SK-N-SH (cell line): ENCODE data around the gene ACACA. TPM values are rescaled to one million over a fixed set of nuclear protein-coding genes. Genes with fewer than 3 reads are reported as not detected.

Experiments used
- CTCF ChIA-PET: fragments of 300-600, 350-600 bp; formaldehyde crosslinking; extraction: SDS; loops from one replicate; lab custom pipeline; 2021; lab: Yijun Ruan, JAX
- POLR2A ChIA-PET: fragments of 350-600 bp; sonication (Branson Sonifier 250); formaldehyde crosslinking; extraction: SDS; loops from one replicate; lab custom pipeline; 2020; ENCODE audit warnings: antibody characterized with exemption, inconsistent platforms; lab: Yijun Ruan, JAX
- DNase-seq: peaks from one replicate; pipeline ENCODE4 v3.0.0; 2012
- H2AFZ ChIP-seq: fragments of 200-600 bp; sonication (generic); 2 replicates; pipeline ENCODE4 v1.8.1; 2016; ENCODE audit warnings: antibody characterized with exemption, mild to moderate bottlenecking, low read depth
- H3F3A ChIP-seq: fragments of 200-600 bp; sonication (generic); replicated peaks from 2 replicates; pipeline ENCODE3; 2016; ENCODE audit warnings: antibody characterized with exemption, mild to moderate bottlenecking; ENCODE audit not compliant: insufficient read depth
- H3K27ac ChIP-seq, 2 experiments: fragments of 200-500 bp in 1 of 2; fragments of 200-600 bp in 1 of 2; sonication (Bioruptor generic) in 1 of 2; sonication (generic), shearing (Covaris generic) in 1 of 2; 2 replicates each; pipeline versions ENCODE4 v1.5.1 to v1.6.1; 2014 to 2016; ENCODE audit warnings: low read depth in 2 of 2, inconsistent platforms in 1 of 2, low read length in 1 of 2, mild to moderate bottlenecking in 1 of 2, mixed read lengths in 1 of 2
- H3K27me3 ChIP-seq: fragments of 200-600 bp; sonication (generic), shearing (Covaris generic); 2 replicates; pipeline ENCODE4 v1.6.1; 2016; ENCODE audit warnings: mixed run types; ENCODE audit not compliant: insufficient read depth
- H3K36me3 ChIP-seq, 2 experiments: fragments of 200-500 bp in 1 of 2; fragments of 200-600 bp in 1 of 2; sonication (Bioruptor generic) in 1 of 2; sonication (generic) in 1 of 2; replicated peaks in 1 of 2; 2 replicates each; pipeline versions ENCODE3 to v1.5.1; 2014 to 2016; ENCODE audit warnings: low read length in 1 of 2, mild to moderate bottlenecking in 1 of 2; ENCODE audit not compliant: insufficient read depth in 2 of 2, control insufficient read depth in 1 of 2
- H3K4me1 ChIP-seq, 2 experiments: fragments of 200-500 bp in 1 of 2; fragments of 200-600 bp in 1 of 2; sonication (Bioruptor generic) in 1 of 2; sonication (generic), shearing (Covaris generic) in 1 of 2; 2 replicates each; pipeline versions ENCODE4 v1.5.1 to v1.6.1; 2014 to 2016; ENCODE audit warnings: low read depth in 1 of 2, low read length in 1 of 2, mixed run types in 1 of 2; ENCODE audit not compliant: insufficient read depth in 2 of 2, control insufficient read depth in 1 of 2
- H3K4me2 ChIP-seq: fragments of 200-600 bp; sonication (generic), shearing (Covaris generic); 2 replicates; pipeline ENCODE4 v1.6.1; 2017; ENCODE audit warnings: mixed run types
- H3K4me3 ChIP-seq, 2 experiments: fragments of 200-500 bp in 1 of 2; fragments of 200-600 bp in 1 of 2; sonication (Bioruptor generic) in 1 of 2; sonication (generic), shearing (Covaris generic) in 1 of 2; 2 replicates each; pipeline versions ENCODE4 v1.5.1 to v1.8.1; 2014 to 2016; ENCODE audit warnings: low read depth in 2 of 2, inconsistent platforms in 1 of 2, low read length in 1 of 2, mild to moderate bottlenecking in 1 of 2, mixed read lengths in 1 of 2, moderate library complexity in 1 of 2
- H3K79me2 ChIP-seq: fragments of 200-600 bp; sonication (generic); 2 replicates; pipeline ENCODE4 v1.8.1; 2017; ENCODE audit warnings: mild to moderate bottlenecking; ENCODE audit not compliant: insufficient read depth
- H3K9ac ChIP-seq: fragments of 200-600 bp; sonication (generic); 2 replicates; pipeline ENCODE4 v1.6.1; 2017; ENCODE audit warnings: mixed run types
- H3K9me2 ChIP-seq: fragments of 200-600 bp; sonication (generic); 2 replicates; pipeline ENCODE4 v1.6.1; 2017; ENCODE audit warnings: mixed run types
- H3K9me3 ChIP-seq: fragments of 200-600 bp; sonication (generic); 2 replicates; pipeline ENCODE4 v1.6.1; 2017; ENCODE audit warnings: mixed run types, mild to moderate bottlenecking, moderate library complexity
- H4K20me1 ChIP-seq: fragments of 200-600 bp; sonication (generic); 2 replicates; pipeline ENCODE4 v1.6.1; 2017; ENCODE audit warnings: mild to moderate bottlenecking, mixed run types; ENCODE audit not compliant: insufficient read depth
- FOXM1 ChIP-seq: IDR thresholded peaks from 2 replicates; pipeline ENCODE4 v1.4.0; 2012; ENCODE audit warnings: low read depth, mild to moderate bottlenecking
- RAD21 ChIP-seq: IDR thresholded peaks from 2 replicates; pipeline ENCODE4 v1.6.1; 2012; ENCODE audit warnings: mild to moderate bottlenecking, low read length
- RFX5 ChIP-seq: IDR thresholded peaks from 2 replicates; pipeline ENCODE4 v1.6.1; 2012; ENCODE audit warnings: mild to moderate bottlenecking, improper control_type of control experiment, low read length
- SIN3A ChIP-seq: IDR thresholded peaks from 2 replicates; pipeline ENCODE4 v1.6.1; 2012; ENCODE audit warnings: low read depth, mild to moderate bottlenecking, low read length, moderate library complexity, borderline replicate concordance
- SMC3 ChIP-seq: IDR thresholded peaks from 2 replicates; pipeline ENCODE4 v1.6.1; 2012; ENCODE audit warnings: low read depth, low read length, improper control_type of control experiment
- YY1 ChIP-seq: IDR thresholded peaks from 2 replicates; pipeline ENCODE4 v1.4.0; 2012; ENCODE audit warnings: low read depth, mild to moderate bottlenecking
- WGBS: methylation state at CpG from one replicate; pipeline ENCODE4 v1.1.6; 2017; ENCODE audit warnings: low lambda C conversion rate; 5-methylcytosine and 5-hydroxymethylcytosine counted together
- polyA plus RNA-seq, 3 experiments: library from polyadenylated mRNA; depleted of rRNA; stranded (reverse); fragments of >200 nt; gene quantifications; 2 replicates each; pipeline ENCODE4 v1.2.3, GENCODE V29; 2012
- TF ChIP-seq, protein P1 (sequence below): fragments of 200-600 bp; sonication (generic); IDR thresholded peaks from 2 replicates; pipeline ENCODE4 v1.6.1; 2017; ENCODE audit warnings: antibody characterized with exemption, mild to moderate bottlenecking, moderate library complexity
- TF ChIP-seq, protein P2 (sequence below): IDR thresholded peaks from 2 replicates; pipeline ENCODE4 v1.4.0; 2012; ENCODE audit warnings: low read depth

ACACA gene
- polyA plus RNA-seq, 1 of the 3 experiments (the other 2 are of a cell fraction), result 27.2 TPM

DNA sequence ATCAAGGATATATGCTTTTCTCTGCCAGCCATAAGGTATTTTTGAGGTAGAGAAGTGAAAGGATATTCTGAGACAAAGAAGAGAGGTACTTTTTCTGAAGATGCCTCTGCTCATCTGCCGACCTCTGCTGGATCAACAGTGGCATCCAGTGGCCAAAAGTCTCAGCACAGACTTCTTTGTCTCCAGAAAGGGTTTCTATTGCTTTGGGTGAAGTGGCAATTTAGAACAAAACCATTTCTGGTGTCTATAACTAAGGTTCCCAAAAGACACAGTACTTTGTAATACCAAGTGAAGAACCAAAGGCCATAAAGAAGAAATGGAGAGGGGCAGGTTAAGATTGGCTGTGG lies 186.1 kb downstream of the ACACA start:
- H3K9me2 ChIP-seq, result no peaks in the 10 kb centered on the region
- H3K27me3 ChIP-seq, result no peaks in the 10 kb centered on the region
- H3K4me1 ChIP-seq, result peaks cover 0 to 9% of the 10 kb centered on the region in 2 experiments; a peak in 2 of 4 replicates
- H2AFZ ChIP-seq, result 0 out of 2 replicates have a peak overlapping the region, but pooled peaks have one; percentile 16
- H3K9me3 ChIP-seq, result no peaks in the 10 kb centered on the region
- WGBS, result 7% methylated on average over 1 of the region's 1 CpG
- peak; percentile 45 for DNase-seq
- H3K9ac ChIP-seq, result no peak overlapping the region
- POLR2A ChIA-PET, result no interaction called here
- CTCF ChIA-PET, result no interaction called here
- no peak overlapping the region for H3K4me2 ChIP-seq
- H4K20me1 ChIP-seq, result no peaks in the 10 kb centered on the region
- H3K36me3 ChIP-seq, result peaks cover 20 to 54% of the 10 kb centered on the region in 2 experiments
- TF ChIP-seq RAD21, result peak; percentile 86
- TF ChIP-seq, protein P1, sequence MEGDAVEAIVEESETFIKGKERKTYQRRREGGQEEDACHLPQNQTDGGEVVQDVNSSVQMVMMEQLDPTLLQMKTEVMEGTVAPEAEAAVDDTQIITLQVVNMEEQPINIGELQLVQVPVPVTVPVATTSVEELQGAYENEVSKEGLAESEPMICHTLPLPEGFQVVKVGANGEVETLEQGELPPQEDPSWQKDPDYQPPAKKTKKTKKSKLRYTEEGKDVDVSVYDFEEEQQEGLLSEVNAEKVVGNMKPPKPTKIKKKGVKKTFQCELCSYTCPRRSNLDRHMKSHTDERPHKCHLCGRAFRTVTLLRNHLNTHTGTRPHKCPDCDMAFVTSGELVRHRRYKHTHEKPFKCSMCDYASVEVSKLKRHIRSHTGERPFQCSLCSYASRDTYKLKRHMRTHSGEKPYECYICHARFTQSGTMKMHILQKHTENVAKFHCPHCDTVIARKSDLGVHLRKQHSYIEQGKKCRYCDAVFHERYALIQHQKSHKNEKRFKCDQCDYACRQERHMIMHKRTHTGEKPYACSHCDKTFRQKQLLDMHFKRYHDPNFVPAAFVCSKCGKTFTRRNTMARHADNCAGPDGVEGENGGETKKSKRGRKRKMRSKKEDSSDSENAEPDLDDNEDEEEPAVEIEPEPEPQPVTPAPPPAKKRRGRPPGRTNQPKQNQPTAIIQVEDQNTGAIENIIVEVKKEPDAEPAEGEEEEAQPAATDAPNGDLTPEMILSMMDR, result peak; percentile 75
- no peak for TF ChIP-seq RFX5
- peak; percentile 50; the same call in 1 of the 2 replicates for TF ChIP-seq SMC3
- H3K4me3 ChIP-seq, result no peak overlapping the region
- no peaks in the 10 kb centered on the region for H3K79me2 ChIP-seq
- H3K27ac ChIP-seq, result peak overlapping the region; percentile 11 to 58; a peak in 1 of 4 replicates
- H3F3A ChIP-seq, result peaks cover 13% of the 10 kb centered on the region

DNA sequence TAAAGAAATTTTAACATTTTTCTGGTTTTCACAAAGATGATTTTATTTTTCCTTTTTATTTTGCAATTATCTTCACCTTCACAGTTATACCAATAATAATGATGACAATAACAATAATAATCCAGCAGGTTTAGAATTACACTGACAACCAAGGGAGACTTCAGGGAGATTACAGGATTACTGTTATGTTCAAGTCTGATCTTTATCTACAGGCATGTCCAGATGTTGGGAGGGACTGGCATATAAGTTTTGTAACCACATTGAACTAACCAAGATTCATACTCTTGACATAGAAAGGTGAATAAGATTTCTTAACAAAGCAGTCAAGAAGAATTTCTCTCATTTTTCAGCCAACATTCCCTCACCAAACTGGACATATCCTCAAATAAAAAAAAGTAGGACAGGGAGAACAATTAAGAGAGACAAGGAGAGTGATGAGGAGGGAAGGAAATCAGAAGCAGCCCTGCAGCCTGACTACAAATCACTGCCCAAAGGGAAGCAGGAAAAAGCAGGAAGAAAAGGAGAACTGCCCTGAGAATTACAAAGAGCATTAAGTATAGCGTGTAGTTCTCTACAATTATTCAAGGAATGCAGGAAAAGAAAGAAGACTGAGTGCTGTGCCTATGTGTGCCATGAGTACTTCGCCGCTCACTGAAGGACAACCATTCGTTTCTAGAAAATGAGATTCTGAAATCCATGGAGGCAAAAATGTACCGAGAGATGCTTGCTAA lies 186.6 kb downstream of the ACACA start:
- no peak for DNase-seq
- 85% methylated on average over 5 of the region's 5 CpGs for WGBS
- no peaks in the 10 kb centered on the region for H3K9me3 ChIP-seq
- TF ChIP-seq, protein P1, result no peak
- TF ChIP-seq FOXM1, result no peak
- TF ChIP-seq SIN3A, result no peak
- TF ChIP-seq RAD21, result no peak
- no peak for TF ChIP-seq YY1
- TF ChIP-seq RFX5, result no peak
- TF ChIP-seq, protein P2, sequence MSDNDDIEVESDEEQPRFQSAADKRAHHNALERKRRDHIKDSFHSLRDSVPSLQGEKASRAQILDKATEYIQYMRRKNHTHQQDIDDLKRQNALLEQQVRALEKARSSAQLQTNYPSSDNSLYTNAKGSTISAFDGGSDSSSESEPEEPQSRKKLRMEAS, result no peak
- ChIA-PET POLR2A (no interaction called here), CTCF (interaction anchor here (1.1 to 3.9 kb wide), 7 partner anchors 9 to 617 kb away, joined by 3 to 13 read pairs (median 7); no protein-coding TSS in a partner anchor)
- H3K27ac ChIP-seq, result peak overlapping the region; percentile 11 to 58; a peak in 1 of 4 replicates
- peaks cover 13% of the 10 kb centered on the region for H3F3A ChIP-seq
- H3K9ac ChIP-seq, result no peak overlapping the region
- H3K79me2 ChIP-seq, result no peaks in the 10 kb centered on the region
- no peak overlapping the region for H3K4me2 ChIP-seq
- peaks cover 20 to 54% of the 10 kb centered on the region in 2 experiments for H3K36me3 ChIP-seq
- no peaks in the 10 kb centered on the region for H3K27me3 ChIP-seq
- H2AFZ ChIP-seq, result no peak overlapping the region
- H3K4me3 ChIP-seq, result no peak overlapping the region
- no peaks in the 10 kb centered on the region for H3K9me2 ChIP-seq
- H4K20me1 ChIP-seq, result no peaks in the 10 kb centered on the region
- peaks cover 0 to 9% of the 10 kb centered on the region in 2 experiments; a peak in 2 of 4 replicates for H3K4me1 ChIP-seq
